Liver (tissue), 9 donors: ENCODE results near the gene CUEDC1. TPM values are rescaled to one million over a fixed set of nuclear protein-coding genes. Genes with fewer than 3 reads are reported as not detected.

ENCODE experiments used
- DNase-seq: peaks from one replicate; pipeline ENCODE4 v3.0.0-alpha.2; 2017; ENCODE audit warnings: low spot score
- H3K27ac ChIP-seq, 2 donors: one replicate each; pipeline ENCODE4 v1.7.0; 2013; ENCODE audit warnings: inconsistent platforms in 2 of 2, low read length in 2 of 2, control low read depth in 1 of 2, low read depth in 1 of 2, mild to moderate bottlenecking in 1 of 2
- H3K27me3 ChIP-seq, 4 donors: one replicate each; pipeline versions ENCODE4 v1.6.1 to v1.7.0; 2013; ENCODE audit warnings: low read length in 3 of 4, inconsistent platforms in 1 of 4, mild to moderate bottlenecking in 1 of 4, moderate library complexity in 1 of 4; ENCODE audit not compliant: control insufficient read depth in 4 of 4, insufficient read depth in 4 of 4
- H3K36me3 ChIP-seq, 4 donors: one replicate each; pipeline versions ENCODE4 v1.6.1 to v1.7.0; 2013; ENCODE audit warnings: low read length in 3 of 4, mild to moderate bottlenecking in 3 of 4, low read depth in 1 of 4, moderate library complexity in 1 of 4; ENCODE audit not compliant: control insufficient read depth in 4 of 4, insufficient read depth in 3 of 4
- H3K4me1 ChIP-seq, 4 donors: one replicate each; pipeline versions ENCODE4 v1.6.1 to v1.7.0; 2013; ENCODE audit warnings: low read length in 3 of 4, mild to moderate bottlenecking in 3 of 4, moderate library complexity in 1 of 4; ENCODE audit not compliant: control insufficient read depth in 4 of 4, insufficient read depth in 4 of 4
- H3K4me3 ChIP-seq, 3 donors: one replicate each; pipeline versions ENCODE4 v1.6.1 to v1.7.0; 2013; ENCODE audit warnings: low read length in 3 of 3, control low read depth in 1 of 3, low read depth in 1 of 3, mild to moderate bottlenecking in 1 of 3
- H3K9ac ChIP-seq, 2 donors: one replicate each; pipeline ENCODE4 v1.7.0; 2013; ENCODE audit warnings: low read length in 2 of 2, mild to moderate bottlenecking in 2 of 2, moderate library complexity in 2 of 2, control low read depth in 1 of 2, low read depth in 1 of 2
- H3K9me3 ChIP-seq, 4 donors: one replicate each; pipeline versions ENCODE4 v1.6.1 to v1.7.0; 2013; ENCODE audit warnings: low read length in 3 of 4; ENCODE audit not compliant: control insufficient read depth in 4 of 4
- ATF3 ChIP-seq: IDR thresholded peaks from 2 replicates; pipeline ENCODE4 v1.6.1; 2016; ENCODE audit warnings: antibody characterized with exemption
- CTCF ChIP-seq: fragments of 150-350 bp; IDR thresholded peaks from 2 replicates; pipeline ENCODE4 v1.5.1; 2017; ENCODE audit warnings: improper control_type of control experiment, low read depth, low read length; ENCODE audit not compliant: missing input control
- EGR1 ChIP-seq, 2 donors: IDR thresholded peaks; 2 replicates each; pipeline ENCODE4 v1.6.1; 2016 to 2018; ENCODE audit warnings: antibody characterized with exemption in 2 of 2, low read depth in 2 of 2
- FOXA1 ChIP-seq: IDR thresholded peaks from 2 replicates; pipeline ENCODE4 v1.6.1; 2016; ENCODE audit warnings: antibody characterized with exemption
- FOXA2 ChIP-seq: IDR thresholded peaks from 2 replicates; pipeline ENCODE4 v1.6.1; 2016; ENCODE audit warnings: antibody characterized with exemption
- GABPA ChIP-seq, 2 donors: IDR thresholded peaks in 1 of 2; conservative IDR thresholded peaks in 1 of 2; 2 replicates each; pipeline ENCODE4 v1.6.1; 2016; ENCODE audit warnings: antibody characterized with exemption in 2 of 2, mild to moderate bottlenecking in 1 of 2, moderate library complexity in 1 of 2
- HNF4A ChIP-seq, 2 donors: conservative IDR thresholded peaks; 2 replicates each; pipeline ENCODE4 v1.6.1; 2016; ENCODE audit warnings: antibody characterized with exemption in 2 of 2, mild to moderate bottlenecking in 2 of 2
- HNF4G ChIP-seq: IDR thresholded peaks from 2 replicates; pipeline ENCODE4 v1.6.1; 2016; ENCODE audit warnings: antibody characterized with exemption
- JUND ChIP-seq, 2 donors: IDR thresholded peaks; 2 replicates each; pipeline ENCODE4 v1.6.1; 2016; ENCODE audit warnings: antibody characterized with exemption in 2 of 2
- MAX ChIP-seq: IDR thresholded peaks from 2 replicates; pipeline ENCODE4 v1.6.1; 2016; ENCODE audit warnings: antibody characterized with exemption
- NR2F2 ChIP-seq: IDR thresholded peaks from 2 replicates; pipeline ENCODE4 v1.6.1; 2016; ENCODE audit warnings: antibody characterized with exemption
- RAD21 ChIP-seq, 2 donors: IDR thresholded peaks; 2 replicates each; pipeline ENCODE4 v1.6.1; 2016; ENCODE audit warnings: antibody characterized with exemption in 2 of 2, mild to moderate bottlenecking in 2 of 2
- REST ChIP-seq: IDR thresholded peaks from 2 replicates; pipeline ENCODE4 v1.6.1; 2016; ENCODE audit warnings: antibody characterized with exemption, mild to moderate bottlenecking
- RXRA ChIP-seq, 2 donors: IDR thresholded peaks; 2 replicates each; pipeline ENCODE4 v1.6.1; 2017 to 2018; ENCODE audit warnings: antibody characterized with exemption in 2 of 2, mild to moderate bottlenecking in 1 of 2
- SP1 ChIP-seq: IDR thresholded peaks from 2 replicates; pipeline ENCODE4 v1.6.1; 2018; ENCODE audit warnings: antibody characterized with exemption, mild to moderate bottlenecking
- TAF1 ChIP-seq: conservative IDR thresholded peaks from 2 replicates; pipeline ENCODE4 v1.6.1; 2016; ENCODE audit warnings: antibody characterized with exemption, mild to moderate bottlenecking
- YY1 ChIP-seq: IDR thresholded peaks from 2 replicates; pipeline ENCODE4 v1.6.1; 2016; ENCODE audit warnings: antibody characterized with exemption, mild to moderate bottlenecking
- ZBTB33 ChIP-seq: IDR thresholded peaks from 2 replicates; pipeline ENCODE4 v1.6.1; 2016; ENCODE audit warnings: antibody characterized with exemption
- WGBS: extraction: QIAGEN DNeasy Blood & Tissue Kit; methylation state at CpG from one replicate; pipeline ENCODE4 v1.1.7; 2013; 5-methylcytosine and 5-hydroxymethylcytosine counted together
- polyA plus RNA-seq, 2 donors: library from polyadenylated mRNA; stranded (reverse) in 1 of 2; unstranded in 1 of 2; fragments of 200-250 nt in 1 of 2; fragments of >200 nt in 1 of 2; fragmentation: Nextera tagmentation in 1 of 2; extraction: Ambion mirVana in 1 of 2; gene quantifications; one replicate each; pipeline versions ENCODE4 v1.2.1 to v1.2.3, GENCODE V29; 2013 to 2015
- total RNA-seq, 2 donors: library from RNA; depleted of rRNA; stranded (reverse); fragments of >200 nt; gene quantifications; one replicate each; pipeline ENCODE4 v1.2.3, GENCODE V29; 2014
- donor health status: healthy.
- donor health status: healthy.
- donor health status: healthy.
- donor health status: healthy.
- donor health status: healthy.

Gene CUEDC1
- total and polyA plus RNA-seq, 4 donors: 2.6 to 4.9 (median 3.4) TPM

GRCh38 chr17:57852955-57853328, 102.3 kb downstream of the CUEDC1 start (continued):
- TF ChIP-seq REST (no peak), MAX (no peak), FOXA1 (no peak), EGR1 (IDR thresholded peaks at IDR 0.05; ENCODE audit: low read depth in 2 of 2) (no peak), HNF4A (conservative IDR thresholded peaks at IDR 0.05) (no peak)

GRCh38 chr17:57852092-57852954, 102.9 kb downstream of the CUEDC1 start:
- TF ChIP-seq HNF4G: no peak
- no peak for TF ChIP-seq NR2F2
- no peak for TF ChIP-seq GABPA (IDR thresholded peaks at IDR 0.05 in 1 of 2, conservative IDR thresholded peaks at IDR 0.05 in 1 of 2)
- TF ChIP-seq YY1: no peak
- no peak for TF ChIP-seq ATF3
- TF ChIP-seq TAF1: no peak
- TF ChIP-seq HNF4A (conservative IDR thresholded peaks at IDR 0.05): no peak
- TF ChIP-seq RAD21 (IDR thresholded peaks at IDR 0.05): no peak
- TF ChIP-seq RXRA (IDR thresholded peaks at IDR 0.05): no peak
- no peak for TF ChIP-seq FOXA2
- WGBS: 81% methylated on average over 9 of the region's 9 CpGs
- no peak overlapping the region for H3K27ac ChIP-seq

GRCh38 chr17:57849874-57850754, 105.1 kb downstream of the CUEDC1 start, which contains the start of gene MRPS23:
Gene MRPS23 (minus strand): TSS chr17:57850044. CDS start chr17:57850010, 34 bp downstream.
- DNase-seq: peak; percentile 93
- under 1% methylated on average over 57 of the region's 57 CpGs for WGBS
- H3K27me3 ChIP-seq: no peaks in the 10 kb centered on the region
- no peaks in the 10 kb centered on the region for H3K9me3 ChIP-seq
- H3K36me3 ChIP-seq: peaks cover 0 to 7% (median under 1%) of the 10 kb centered on the region in 4 donors
- peak within 1 kb of the TSS; percentile 64 to 98 for H3K9ac ChIP-seq
- peaks cover 8 to 27% (median 21%) of the 10 kb centered on the region in 4 donors for H3K4me1 ChIP-seq
- H3K27ac ChIP-seq: peak within 1 kb of the TSS; percentile 81 to 93
- peak within 1 kb of the TSS; percentile 91 to 98 (median 95) for H3K4me3 ChIP-seq
- peak in 1 of 2 donors; percentile 49 for TF ChIP-seq JUND (IDR thresholded peaks at IDR 0.05)
- peak in 1 of 2 donors; percentile 81 for TF ChIP-seq EGR1 (IDR thresholded peaks at IDR 0.05; ENCODE audit: low read depth in 2 of 2)
- TF ChIP-seq YY1: peak; percentile 97
- TF ChIP-seq HNF4A (conservative IDR thresholded peaks at IDR 0.05): peak; percentile 50 to 59
- peak; percentile 74 to 80 for TF ChIP-seq RXRA (IDR thresholded peaks at IDR 0.05)
- TF ChIP-seq SP1: peak; percentile 88
- peak; percentile 96 to 99 for TF ChIP-seq GABPA (IDR thresholded peaks at IDR 0.05 in 1 of 2, conservative IDR thresholded peaks at IDR 0.05 in 1 of 2)
- TF ChIP-seq CTCF: no peak
- TF ChIP-seq ZBTB33: peak; percentile 91
- peak; percentile 98 for TF ChIP-seq MAX
- TF ChIP-seq FOXA1: no peak
- TF ChIP-seq HNF4G: no peak
- peak; percentile 20 for TF ChIP-seq ATF3

More at GRCh38 chr17:57852092-57852954, 102.9 kb downstream of the CUEDC1 start:
- Histone ChIP-seq H3K9ac (no peak overlapping the region), H3K27me3 (no peaks in the 10 kb centered on the region), H3K4me3 (no peak overlapping the region), H3K9me3 (no peaks in the 10 kb centered on the region), H3K36me3 (no peaks in the 10 kb centered on the region), H3K4me1 (peaks cover 8 to 27% (median 21%) of the 10 kb centered on the region in 4 donors)
- no peak for DNase-seq
